Keratinocyte (primary cell): ENCODE data around the gene TNIK.

Experiments
- EZH2 ChIP-seq: IDR thresholded peaks from one replicate; pipeline ENCODE4 v1.6.1; 2012; ENCODE audit warnings: inconsistent platforms, mild to moderate bottlenecking, low read length, moderate library complexity
- TF ChIP-seq, protein P1 (sequence below), 3 experiments: IDR thresholded peaks in 1 of 3; conservative IDR thresholded peaks in 1 of 3; optimal IDR thresholded peaks in 1 of 3; 2 replicates in 2 of 3; 3 replicates in 1 of 3; pipeline versions ENCODE3 to v1.5.1; 2011; ENCODE audit warnings: low read length in 3 of 3, mild to moderate bottlenecking in 3 of 3, moderate library complexity in 2 of 3, control low read depth in 1 of 3, inconsistent platforms in 1 of 3; ENCODE audit not compliant: insufficient read depth in 2 of 3; ENCODE audit errors: extremely low read depth in 1 of 3

DNA sequence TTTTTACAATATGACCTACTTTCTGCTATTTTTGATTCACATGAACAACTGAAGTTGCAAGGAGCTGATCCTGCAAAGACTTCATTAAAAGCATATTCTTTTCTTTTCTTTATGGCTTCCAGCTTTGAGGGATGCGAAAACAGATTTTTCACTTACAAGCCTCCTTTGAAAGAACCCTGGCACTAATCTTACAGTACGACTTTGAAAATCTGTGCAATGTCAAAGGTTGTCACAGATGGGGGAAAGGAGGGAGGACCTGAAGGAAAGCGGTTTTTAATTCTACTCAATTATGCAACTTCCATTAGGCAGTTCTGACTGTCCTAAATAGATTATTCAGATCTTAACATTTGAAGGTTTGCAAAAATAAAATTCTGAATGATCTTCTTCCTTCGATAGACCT, 130.5 kb downstream of the TNIK start:
- TF ChIP-seq, protein P1, sequence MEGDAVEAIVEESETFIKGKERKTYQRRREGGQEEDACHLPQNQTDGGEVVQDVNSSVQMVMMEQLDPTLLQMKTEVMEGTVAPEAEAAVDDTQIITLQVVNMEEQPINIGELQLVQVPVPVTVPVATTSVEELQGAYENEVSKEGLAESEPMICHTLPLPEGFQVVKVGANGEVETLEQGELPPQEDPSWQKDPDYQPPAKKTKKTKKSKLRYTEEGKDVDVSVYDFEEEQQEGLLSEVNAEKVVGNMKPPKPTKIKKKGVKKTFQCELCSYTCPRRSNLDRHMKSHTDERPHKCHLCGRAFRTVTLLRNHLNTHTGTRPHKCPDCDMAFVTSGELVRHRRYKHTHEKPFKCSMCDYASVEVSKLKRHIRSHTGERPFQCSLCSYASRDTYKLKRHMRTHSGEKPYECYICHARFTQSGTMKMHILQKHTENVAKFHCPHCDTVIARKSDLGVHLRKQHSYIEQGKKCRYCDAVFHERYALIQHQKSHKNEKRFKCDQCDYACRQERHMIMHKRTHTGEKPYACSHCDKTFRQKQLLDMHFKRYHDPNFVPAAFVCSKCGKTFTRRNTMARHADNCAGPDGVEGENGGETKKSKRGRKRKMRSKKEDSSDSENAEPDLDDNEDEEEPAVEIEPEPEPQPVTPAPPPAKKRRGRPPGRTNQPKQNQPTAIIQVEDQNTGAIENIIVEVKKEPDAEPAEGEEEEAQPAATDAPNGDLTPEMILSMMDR (optimal IDR thresholded peaks at IDR 0.05 in 1 of 3, IDR thresholded peaks at IDR 0.05 in 1 of 3, conservative IDR thresholded peaks at IDR 0.05 in 1 of 3; ENCODE audit: extremely low read depth in 1 of 3, insufficient read depth in 2 of 3, low read length in 3 of 3), result no peak
- TF ChIP-seq EZH2, result no peak
